ENCODE data around the gene PRSS22.

The PRSS22 gene, protein sequence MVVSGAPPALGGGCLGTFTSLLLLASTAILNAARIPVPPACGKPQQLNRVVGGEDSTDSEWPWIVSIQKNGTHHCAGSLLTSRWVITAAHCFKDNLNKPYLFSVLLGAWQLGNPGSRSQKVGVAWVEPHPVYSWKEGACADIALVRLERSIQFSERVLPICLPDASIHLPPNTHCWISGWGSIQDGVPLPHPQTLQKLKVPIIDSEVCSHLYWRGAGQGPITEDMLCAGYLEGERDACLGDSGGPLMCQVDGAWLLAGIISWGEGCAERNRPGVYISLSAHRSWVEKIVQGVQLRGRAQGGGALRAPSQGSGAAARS

DNA sequence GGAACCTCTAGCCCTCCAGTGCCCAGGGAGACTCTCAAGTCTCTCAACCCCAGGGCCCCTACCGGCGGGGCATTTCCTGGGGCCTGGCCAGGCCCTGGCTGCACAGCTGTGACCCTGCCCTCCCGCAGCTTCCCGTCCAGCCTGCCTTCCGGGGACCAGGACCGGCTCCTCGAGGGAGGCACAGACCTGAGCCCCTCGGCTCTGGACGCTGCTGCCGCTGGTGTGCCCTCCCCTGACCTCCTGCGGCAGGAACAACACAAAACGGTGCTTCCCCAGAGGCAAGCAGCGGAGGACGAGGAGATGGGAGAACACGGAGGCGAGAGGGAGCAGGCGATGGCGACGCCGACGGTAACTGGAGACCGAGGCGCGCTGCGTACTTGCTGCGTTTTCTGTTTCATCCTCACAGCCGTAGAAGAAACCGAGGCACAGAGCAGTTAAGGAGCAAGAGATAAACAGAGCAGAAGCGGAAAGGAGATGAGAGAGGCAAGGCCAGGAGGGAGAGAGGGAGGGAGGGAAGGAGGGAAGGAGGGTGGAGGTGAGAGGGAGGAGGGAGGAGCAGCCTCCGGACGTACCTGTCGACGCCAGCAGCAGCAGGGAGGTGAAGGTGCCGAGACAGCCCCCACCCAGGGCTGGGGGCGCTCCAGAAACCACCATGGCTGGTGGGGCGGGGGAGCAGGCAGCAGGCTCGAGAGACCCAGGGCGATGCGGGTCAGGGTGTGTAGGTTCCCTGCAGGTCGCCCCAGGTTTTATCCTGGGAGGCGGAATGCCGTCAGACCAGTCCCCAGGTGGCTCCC lies at the start of gene PRSS22:
Gene PRSS22, minus strand, starts transcription at position 720 of the 794 bp plus-strand sequence. Its CDS starts 66 bp downstream, at position 654.
- DNase-seq = no peak

DNA sequence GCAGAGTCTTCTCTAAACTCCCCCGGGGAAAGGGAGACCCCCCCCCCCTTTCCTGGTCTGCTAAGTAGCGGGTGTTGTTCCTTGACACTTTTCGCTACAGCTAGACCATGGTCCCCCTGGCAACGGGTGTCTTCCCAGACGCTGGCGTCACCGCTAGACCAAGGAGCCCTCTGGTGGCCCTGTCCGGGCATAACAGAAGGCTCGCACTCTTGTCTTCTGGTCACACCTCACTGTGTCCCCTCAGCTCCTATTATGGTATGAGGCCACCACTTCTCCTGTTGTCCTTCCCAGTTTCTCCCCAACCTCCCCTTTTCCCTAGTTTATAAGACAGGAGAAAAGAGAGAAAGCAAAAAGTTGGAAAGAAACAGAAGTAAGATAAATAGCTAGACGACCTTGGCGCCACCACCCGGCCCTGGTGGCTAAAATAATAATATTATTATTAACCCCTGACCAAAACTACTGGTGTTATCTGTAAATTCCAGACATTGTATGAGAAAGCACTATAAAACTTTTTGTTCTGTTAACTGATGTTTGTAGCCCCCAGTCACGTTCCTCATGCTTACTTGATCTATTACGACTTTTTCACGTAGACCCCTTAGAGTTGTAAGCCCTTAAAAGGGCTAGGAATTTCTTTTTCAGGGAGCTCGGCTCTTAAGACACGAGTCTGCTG lies 49.2 kb upstream of the PRSS22 start:
- DNase-seq = peak; percentile 32

- DNase-seq = no peak
Observed at GRCh38 chr16:2905988-2906387, 48.0 kb upstream of the PRSS22 start.

DNA sequence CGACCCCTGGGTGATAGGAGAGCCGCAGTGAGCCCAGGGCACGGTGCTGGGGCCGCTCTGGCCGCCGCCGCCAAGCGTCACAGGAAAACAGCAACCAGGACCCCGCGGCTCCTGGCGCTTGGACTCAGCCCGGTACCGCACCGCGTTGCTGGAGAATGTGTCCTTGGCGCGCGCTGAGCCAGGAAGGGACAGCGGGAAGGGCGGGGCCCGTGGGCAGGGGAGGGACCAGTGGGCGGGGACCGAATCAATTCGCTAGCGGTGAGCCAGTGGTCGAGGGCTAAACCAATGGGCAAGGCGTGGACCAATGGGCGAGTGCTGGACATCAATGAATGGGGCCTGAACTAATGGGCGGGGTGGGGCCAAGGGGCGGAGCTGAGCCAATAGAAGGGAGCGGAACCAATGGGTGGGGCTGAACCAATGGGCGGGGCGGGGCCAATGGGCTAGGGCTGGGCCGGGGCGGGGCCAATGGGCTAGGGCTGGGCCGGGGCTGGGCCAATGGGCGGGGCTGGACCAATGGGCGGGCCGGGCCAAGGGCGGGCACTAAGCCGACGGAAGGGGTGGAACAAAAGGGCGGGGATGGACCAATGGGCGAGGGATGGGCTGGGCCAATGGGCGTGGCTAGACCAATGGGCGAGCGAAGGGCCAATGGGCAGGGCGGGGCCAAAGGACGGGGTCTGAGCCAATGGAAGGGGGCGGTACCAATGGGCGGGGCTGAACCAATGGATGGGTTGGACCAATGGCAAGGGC lies 47.4 kb upstream of the PRSS22 start:
- peak; percentile 100 for DNase-seq

GRCh38 chr16:2904922-2905240 lies 46.9 kb upstream of the PRSS22 start:
- DNase-seq = no peak

- DNase-seq = peak; percentile 86
Observed at GRCh38 chr16:2904100-2904921, 46.3 kb upstream of the PRSS22 start.

GRCh38 chr16:2902337-2903130 lies 44.6 kb upstream of the PRSS22 start:
- no peak for DNase-seq

- DNase-seq = no peak
Observed at GRCh38 chr16:2900526-2901075, 42.6 kb upstream of the PRSS22 start.

- no peak for DNase-seq
Observed at GRCh38 chr16:2899564-2900072, 41.6 kb upstream of the PRSS22 start.

DNA sequence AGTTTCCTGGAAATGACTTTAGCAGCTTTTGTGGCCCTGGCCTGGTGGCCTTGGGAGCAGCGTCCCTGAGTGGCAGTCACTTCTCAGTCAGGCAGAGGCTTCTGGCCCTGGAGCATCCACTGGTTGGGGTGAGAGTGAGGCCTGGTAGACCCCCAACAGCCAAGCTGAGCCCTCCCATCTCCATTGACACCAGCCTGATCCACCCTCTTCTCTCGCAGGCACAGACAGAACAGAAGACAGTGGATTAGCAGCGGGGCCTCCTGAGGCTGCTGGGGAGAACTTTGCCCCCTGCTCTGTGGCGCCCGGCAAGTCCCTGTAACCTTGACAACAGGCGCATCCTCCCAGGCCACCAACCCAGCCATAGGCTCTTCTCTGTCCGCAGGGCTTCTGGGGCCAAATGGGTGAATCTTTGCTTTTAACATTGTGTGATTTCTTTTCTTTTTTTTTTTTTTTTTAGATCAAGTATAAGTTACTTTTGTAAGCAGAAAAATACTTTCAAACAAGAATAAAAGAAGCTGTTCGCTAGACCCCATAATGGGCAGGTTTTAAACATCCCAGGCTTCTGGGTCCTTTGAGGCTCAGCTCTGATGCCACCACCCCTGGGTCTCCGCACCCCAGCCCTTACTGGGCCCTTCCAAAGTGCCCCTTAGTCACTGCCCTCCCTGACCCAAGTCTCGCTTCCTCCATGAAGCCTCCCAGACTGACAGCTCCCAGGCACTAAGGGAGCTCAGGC lies 41.0 kb upstream of the PRSS22 start:
- DNase-seq = no peak

- DNase-seq = no peak
Observed at GRCh38 chr16:2897110-2897509, 39.1 kb upstream of the PRSS22 start.

- no peak for DNase-seq
Observed at GRCh38 chr16:2896480-2897010, 38.6 kb upstream of the PRSS22 start.

- DNase-seq = peak; percentile 25
Observed at GRCh38 chr16:2895813-2896212, 37.8 kb upstream of the PRSS22 start.

DNA sequence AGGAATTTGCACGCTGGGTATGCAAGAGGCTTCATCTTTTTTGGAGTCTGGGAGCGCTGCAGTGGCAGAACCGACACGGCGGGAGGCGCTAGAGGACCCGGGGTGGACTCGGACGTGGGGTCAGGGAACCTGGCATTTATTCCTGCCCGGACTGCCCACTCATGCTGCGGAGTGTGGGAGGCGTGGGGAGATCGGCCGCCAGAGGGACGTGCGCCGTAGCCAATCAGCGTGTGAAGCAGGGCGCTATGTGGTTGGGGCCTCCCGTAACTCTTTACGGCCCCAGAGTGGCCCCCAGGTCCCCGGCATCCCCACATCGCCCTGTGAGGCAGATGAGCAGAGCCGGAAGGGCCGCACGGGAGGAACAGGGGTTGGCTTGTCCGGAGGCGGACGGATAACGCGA lies 36.3 kb upstream of the PRSS22 start:
- no peak for DNase-seq

GRCh38 chr16:2884041-2884451 lies 26.1 kb upstream of the PRSS22 start:
- DNase-seq = no peak

- DNase-seq = no peak
Observed at GRCh38 chr16:2883458-2883908, 25.5 kb upstream of the PRSS22 start.

DNA sequence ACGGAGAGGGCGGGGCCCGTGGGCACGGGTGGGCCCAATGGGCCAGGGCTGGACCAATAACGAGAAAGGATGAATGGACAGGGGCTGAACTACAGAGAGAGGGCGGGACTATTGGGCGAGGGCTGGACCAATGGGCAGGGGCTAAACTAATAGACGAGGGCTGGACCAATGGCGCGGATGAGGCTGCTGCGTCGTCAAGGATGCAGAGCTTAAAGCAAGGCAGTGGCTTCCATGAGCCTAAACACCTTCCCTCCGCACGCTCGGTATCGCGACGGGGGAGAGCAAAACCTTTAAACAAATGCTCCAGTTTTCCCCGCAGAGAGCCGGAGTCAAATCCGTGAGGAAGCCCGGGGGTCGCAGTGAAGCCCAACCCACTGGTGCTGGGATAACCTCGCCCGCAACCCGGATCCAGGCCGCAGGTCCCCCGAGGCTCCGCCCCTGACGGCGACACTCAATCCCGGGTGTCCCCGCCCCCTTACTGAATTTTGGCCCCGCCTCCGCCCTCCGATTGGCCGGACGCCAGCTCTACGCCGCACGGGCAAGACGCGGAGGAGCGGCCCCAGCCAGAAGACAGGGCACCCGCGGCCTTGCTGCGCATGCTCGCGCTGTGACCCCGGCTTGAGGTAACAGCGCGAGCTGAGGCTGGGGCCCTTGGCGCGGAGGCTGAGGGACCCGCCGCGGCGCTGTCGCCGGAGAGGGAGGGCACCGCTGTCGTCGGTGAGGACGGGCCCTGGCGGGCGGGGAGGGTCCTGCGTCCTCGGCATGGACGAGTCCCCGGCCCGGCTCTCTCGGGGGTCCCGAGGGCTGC lies 24.9 kb upstream of the PRSS22 start, which contains the start of gene FLYWCH2:
Gene FLYWCH2, plus strand, starts transcription at position 566 of the 808 bp plus-strand sequence. CDS start 13,235 bp downstream, outside the sequence.
- DNase-seq = peak; percentile 98
